ENCODE results near the gene OFD1. TPM values are rescaled to one million over a fixed set of nuclear protein-coding genes. Genes with fewer than 3 reads are reported as not detected.

The OFD1 gene
- total and polyA plus RNA-seq, 12 donors, result 5.6 to 129 (median 16.9) TPM

DNA sequence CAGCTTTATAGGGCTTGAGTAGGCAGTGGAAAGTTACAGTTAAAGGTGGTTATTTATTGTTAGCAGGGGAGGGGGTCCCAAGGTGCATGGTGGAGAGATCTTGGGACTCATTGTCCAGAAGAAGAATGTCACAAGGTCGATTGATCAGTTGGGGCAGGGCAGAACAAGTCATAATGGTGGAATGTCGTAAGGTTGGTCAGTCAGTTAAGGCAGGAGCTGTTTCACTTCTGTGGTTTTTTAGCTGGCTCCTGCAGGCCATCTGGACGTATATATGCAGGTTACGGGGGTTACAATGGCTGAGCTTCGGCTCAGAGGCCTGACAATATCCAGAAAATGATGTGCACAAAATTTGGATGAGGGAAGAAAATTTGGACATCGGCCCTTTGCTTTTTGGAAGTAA is 7.1 kb downstream of the OFD1 start:
- Histone ChIP-seq H3K4me3 (no peak overlapping the region), H3K27ac (no peak overlapping the region), H3K4me1 (replicated peaks in 1 of 2) (no peaks in the 10 kb centered on the region), H3K36me3 (replicated peaks in 1 of 2) (peaks cover 0 to 8% of the 10 kb centered on the region in 2 donors), H3K9me3 (replicated peaks in 1 of 3) (no peaks in the 10 kb centered on the region), H3K27me3 (no peaks in the 10 kb centered on the region)
- DNase-seq, result no peak
- TF ChIP-seq, protein P1, sequence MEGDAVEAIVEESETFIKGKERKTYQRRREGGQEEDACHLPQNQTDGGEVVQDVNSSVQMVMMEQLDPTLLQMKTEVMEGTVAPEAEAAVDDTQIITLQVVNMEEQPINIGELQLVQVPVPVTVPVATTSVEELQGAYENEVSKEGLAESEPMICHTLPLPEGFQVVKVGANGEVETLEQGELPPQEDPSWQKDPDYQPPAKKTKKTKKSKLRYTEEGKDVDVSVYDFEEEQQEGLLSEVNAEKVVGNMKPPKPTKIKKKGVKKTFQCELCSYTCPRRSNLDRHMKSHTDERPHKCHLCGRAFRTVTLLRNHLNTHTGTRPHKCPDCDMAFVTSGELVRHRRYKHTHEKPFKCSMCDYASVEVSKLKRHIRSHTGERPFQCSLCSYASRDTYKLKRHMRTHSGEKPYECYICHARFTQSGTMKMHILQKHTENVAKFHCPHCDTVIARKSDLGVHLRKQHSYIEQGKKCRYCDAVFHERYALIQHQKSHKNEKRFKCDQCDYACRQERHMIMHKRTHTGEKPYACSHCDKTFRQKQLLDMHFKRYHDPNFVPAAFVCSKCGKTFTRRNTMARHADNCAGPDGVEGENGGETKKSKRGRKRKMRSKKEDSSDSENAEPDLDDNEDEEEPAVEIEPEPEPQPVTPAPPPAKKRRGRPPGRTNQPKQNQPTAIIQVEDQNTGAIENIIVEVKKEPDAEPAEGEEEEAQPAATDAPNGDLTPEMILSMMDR (IDR thresholded peaks at IDR 0.05), result no peak
- TF ChIP-seq POLR2A (IDR thresholded peaks at IDR 0.05), result no peak
- intact Hi-C loops (cut with DNase I), result no loop called here
- 66 to 93% (median 83%) methylated on average over 6 of the region's 6 CpGs for WGBS, 4 donors

DNA sequence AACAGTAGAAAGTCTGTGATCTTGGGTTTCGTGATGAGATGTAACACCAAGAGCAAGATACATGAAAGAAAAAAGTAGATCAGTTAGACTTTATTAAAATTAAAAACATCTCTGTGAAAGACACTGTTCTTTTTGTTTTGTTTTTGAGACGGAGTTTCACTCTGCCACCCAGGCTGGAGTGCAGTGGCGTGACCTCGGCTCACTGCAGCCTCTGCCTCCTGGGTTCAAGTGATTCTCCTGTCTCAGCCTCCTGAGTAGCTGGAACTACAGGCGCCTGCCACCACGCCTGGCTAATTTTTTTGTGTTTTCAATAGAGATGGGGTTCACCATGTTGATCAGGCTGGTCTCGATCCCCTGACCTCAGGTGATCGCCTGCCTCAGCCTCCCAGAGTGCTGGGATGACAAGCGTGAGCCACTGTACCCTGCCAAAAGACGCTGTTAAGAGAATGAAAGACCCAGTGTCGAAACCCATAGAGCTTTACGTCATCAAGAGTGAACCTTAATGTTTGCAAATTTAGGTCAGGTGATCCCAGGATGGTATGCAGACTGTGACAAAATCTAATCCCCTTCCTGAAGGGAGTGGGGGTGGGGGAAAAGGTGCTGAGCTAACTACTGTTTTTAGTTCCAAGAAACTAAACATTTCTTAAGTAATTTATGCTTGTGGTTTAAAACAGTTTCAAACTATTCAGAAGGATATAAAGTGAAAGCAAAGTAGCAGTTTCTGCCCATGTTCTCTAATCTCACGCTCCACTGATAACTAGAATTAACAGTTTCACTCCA is 8.0 kb downstream of the OFD1 start:
- TF ChIP-seq POLR2A (IDR thresholded peaks at IDR 0.05), result no peak
- TF ChIP-seq, protein P1 (IDR thresholded peaks at IDR 0.05), result no peak
- H3K9me3 ChIP-seq (replicated peaks in 1 of 3), result no peaks in the 10 kb centered on the region
- WGBS, 4 donors, result 72 to 87% (median 82%) methylated on average over 7 to 13 of the region's 13 CpGs
- no peak for DNase-seq
- H3K4me3 ChIP-seq, result no peak overlapping the region
- H3K36me3 ChIP-seq (replicated peaks in 1 of 2), result peaks cover 0 to 8% of the 10 kb centered on the region in 2 donors
- H3K4me1 ChIP-seq (replicated peaks in 1 of 2), result no peaks in the 10 kb centered on the region
- peak overlapping the region in 1 of 5 donors; percentile 8 for H3K27ac ChIP-seq
- no peaks in the 10 kb centered on the region for H3K27me3 ChIP-seq
- intact Hi-C loops (cut with DNase I), result no loop called here

DNA sequence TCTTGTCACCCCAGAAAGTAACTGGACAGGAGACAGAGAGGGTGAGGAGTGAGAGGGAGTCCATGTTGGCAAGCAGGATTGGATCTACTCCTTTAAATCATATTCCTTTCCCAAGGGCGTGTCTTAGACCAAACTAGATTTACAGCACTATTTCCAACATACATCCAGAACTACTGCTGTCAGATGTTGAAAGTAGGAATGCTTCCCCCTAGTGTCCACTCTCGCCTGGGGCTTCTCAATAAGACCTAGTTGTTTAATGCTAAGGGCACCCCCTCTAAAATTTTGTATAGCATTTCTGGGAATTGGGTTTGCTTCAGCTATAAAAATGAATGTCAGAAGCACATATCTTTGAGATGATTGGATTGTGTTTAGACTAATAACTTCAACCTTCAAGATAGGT is 13.3 kb downstream of the OFD1 start:
- TF ChIP-seq, protein P1 (IDR thresholded peaks at IDR 0.05), result peak in 5 of 6 experiments; percentile 6 to 50 (median 39)
- no peak for TF ChIP-seq POLR2A (IDR thresholded peaks at IDR 0.05)
- Histone ChIP-seq H3K9me3 (replicated peaks in 1 of 3) (no peaks in the 10 kb centered on the region), H3K36me3 (replicated peaks in 1 of 2) (peaks cover 0 to 12% of the 10 kb centered on the region in 2 donors), H3K4me3 (no peak overlapping the region), H3K27me3 (no peaks in the 10 kb centered on the region), H3K4me1 (replicated peaks in 1 of 2) (no peaks in the 10 kb centered on the region), H3K27ac (peak overlapping the region in 1 of 5 donors; percentile 4)
- DNase-seq, result peak in 4 of 7 donors; percentile 35 to 71 (median 60)
- WGBS, 4 donors, result 15 to 60% (median 38%) methylated on average over 2 of the region's 2 CpGs
- intact Hi-C loops (cut with DNase I), result loop anchor here in 1 of 2 donors (5.0 kb wide), 1 partner anchor 91 kb away; no protein-coding TSS in a partner anchor

DNA sequence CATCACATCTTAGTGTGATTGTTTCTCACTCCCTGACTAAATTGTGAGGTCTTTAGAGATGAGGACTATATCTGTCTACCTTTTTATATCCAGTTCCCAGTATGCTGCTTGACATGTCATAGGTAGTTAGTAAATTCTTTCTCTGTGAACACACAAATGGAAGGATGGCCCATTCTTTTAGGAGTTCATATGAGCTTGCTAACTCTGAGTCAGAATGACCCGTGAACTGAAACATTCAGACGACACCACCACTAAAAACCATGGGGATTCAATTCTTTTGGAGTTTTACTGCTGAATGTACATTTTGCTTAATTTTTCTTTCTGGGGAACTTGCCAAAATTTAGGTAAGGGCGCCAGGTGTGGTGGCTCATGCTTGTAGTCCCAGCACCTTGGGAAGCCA is 13.9 kb downstream of the OFD1 start:
- no peaks in the 10 kb centered on the region for H3K4me1 ChIP-seq (replicated peaks in 1 of 2)
- no peaks in the 10 kb centered on the region for H3K27me3 ChIP-seq
- H3K36me3 ChIP-seq (replicated peaks in 1 of 2), result peaks cover 0 to 12% of the 10 kb centered on the region in 2 donors
- DNase-seq, result no peak
- WGBS, 4 donors, result 92 to 94% (median 92%) methylated on average over 3 of the region's 3 CpGs
- TF ChIP-seq, protein P1 (IDR thresholded peaks at IDR 0.05), result no peak
- no peak for TF ChIP-seq POLR2A (IDR thresholded peaks at IDR 0.05)
- H3K27ac ChIP-seq, result no peak overlapping the region
- intact Hi-C loops (cut with DNase I), result loop anchor here in 1 of 2 donors (5.0 kb wide), 1 partner anchor 91 kb away; no protein-coding TSS in a partner anchor
- no peaks in the 10 kb centered on the region for H3K9me3 ChIP-seq (replicated peaks in 1 of 3)
- H3K4me3 ChIP-seq, result no peak overlapping the region
